HG03039 (cell line): ENCODE data around the gene CFD.
"Not testable (repeated sequence)": the region's sequence is repeated elsewhere in the genome, so short reads cannot be mapped to it uniquely, and the experiment has no call there.

Experiments
- ATAC-seq: cut with Tn5 transposase; IDR thresholded peaks from one replicate; pipeline ENCODE4 v1.9.1; 2021; ENCODE audit warnings: mild to moderate bottlenecking, moderate library complexity; ENCODE audit not compliant: unreplicated experiment

CFD gene

DNA sequence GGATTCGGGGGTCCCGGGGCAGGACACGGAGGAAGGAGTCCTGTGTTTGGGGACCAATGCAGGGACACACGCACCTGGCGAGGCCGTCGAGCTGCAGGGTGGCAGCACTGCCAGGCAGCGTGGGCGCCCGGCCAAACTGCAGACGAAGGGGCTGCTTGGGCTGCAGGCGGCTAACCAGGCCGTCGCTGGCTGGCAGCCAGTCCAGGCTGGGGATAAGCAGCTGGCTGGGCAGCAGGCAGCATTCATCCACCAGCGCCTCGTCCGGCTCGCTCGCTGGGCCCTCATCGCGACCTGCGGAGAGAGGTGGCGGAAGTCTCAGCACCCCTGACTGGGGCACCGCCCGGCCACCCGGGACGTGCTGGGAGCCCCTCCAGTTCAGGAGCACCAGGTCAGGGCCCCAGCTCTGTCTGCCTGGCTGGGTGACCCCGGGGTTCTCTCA is 11.5 kb downstream of the CFD start:
- ATAC-seq = no peak

DNA sequence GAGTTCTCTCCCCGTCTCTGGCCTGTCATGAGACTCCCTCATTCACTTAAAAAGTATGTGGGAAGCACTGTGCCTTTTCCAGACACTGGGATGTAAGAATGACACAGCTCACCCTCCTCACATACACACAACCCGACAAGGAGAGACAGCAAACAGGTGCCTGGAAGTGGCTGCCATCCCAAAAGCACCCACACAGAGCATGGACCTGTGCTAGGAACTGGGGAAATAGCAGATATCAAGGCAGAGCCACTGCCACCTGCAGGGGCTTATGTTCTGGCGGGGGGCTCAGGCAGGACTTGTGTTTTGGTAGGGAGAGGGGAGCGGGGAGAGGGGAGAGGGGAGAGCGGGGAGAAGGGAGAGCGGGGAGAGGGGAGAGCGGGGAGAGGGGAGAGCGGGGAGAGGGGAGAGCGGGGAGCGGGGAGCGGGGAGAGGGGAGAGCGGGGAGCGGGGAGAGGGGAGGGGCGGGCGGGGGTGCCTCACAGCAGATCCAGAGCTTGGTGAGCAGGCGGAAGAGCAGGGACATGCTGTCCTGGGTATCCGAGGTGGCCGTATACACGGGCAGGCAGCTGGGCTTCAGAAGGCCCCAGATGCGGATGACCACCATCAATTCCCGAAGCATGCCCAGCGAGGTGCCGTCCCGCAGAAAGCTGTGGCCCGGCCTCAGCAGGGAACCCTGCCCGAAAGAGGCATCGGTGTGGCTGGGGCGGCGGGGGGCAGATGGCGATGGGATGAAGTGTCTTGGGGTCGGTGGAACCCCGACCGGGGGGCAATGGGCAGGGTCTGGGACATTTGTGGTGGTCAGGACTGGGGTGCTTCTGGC is 12.2 kb downstream of the CFD start:
- ATAC-seq = no peak

DNA sequence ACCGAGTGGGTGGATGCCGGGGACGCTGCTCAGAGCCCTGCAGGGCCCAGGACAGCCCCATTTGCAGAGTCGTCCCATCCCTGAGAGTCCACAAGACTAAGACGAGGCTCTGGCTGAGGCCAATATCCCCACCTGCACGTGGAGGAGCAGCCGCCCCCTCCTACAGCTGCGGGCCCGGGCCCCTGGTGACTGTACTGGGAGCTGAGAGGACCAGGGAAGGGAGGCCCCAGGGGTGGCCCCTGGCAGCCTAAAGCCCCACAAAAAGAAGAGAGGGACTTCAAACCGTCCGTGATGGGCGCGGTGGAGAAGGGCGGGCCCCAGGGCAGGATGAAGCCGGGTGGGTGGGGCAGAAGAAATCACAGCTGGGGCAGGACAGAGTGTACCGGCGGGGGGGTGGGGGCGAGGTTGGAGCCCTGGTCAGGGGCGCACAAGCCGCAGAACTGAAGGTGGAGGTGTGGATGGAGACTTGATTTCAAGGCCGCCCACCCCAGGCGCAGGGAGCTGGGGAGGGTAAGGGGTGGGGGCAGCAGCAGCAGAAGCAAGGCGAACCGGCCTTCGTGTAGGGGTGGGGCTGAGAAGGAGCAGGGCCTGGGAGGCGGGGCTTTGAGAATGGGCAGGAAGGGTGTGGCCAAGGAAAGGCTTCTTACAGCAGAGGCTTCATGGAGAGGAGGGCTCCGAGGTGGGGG is 12.9 kb downstream of the CFD start:
- no peak for ATAC-seq

DNA sequence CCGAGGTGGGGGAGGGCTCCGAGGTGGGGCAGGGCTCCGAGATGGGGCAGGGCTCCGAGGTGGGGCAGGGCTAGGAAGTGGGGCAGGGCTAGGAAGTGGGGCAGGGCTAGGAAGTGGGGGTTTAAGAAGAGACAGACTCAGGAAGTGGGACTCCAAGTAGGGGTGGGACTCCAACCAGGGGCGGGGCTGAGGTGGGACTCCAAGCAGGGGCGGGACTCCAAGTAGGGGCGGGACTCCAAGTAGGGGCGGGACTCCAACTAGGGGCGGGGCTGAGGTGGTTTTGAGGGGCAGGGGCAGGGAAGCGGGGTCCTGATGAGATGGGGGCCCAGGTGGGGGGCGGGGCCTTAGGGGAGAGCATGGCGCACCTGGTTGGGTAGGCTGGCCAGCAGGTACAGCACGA is 13.6 kb downstream of the CFD start:
- ATAC-seq = no peak

GRCh38 chr19:873561-874041 is 14.1 kb downstream of the CFD start:
- no peak for ATAC-seq

DNA sequence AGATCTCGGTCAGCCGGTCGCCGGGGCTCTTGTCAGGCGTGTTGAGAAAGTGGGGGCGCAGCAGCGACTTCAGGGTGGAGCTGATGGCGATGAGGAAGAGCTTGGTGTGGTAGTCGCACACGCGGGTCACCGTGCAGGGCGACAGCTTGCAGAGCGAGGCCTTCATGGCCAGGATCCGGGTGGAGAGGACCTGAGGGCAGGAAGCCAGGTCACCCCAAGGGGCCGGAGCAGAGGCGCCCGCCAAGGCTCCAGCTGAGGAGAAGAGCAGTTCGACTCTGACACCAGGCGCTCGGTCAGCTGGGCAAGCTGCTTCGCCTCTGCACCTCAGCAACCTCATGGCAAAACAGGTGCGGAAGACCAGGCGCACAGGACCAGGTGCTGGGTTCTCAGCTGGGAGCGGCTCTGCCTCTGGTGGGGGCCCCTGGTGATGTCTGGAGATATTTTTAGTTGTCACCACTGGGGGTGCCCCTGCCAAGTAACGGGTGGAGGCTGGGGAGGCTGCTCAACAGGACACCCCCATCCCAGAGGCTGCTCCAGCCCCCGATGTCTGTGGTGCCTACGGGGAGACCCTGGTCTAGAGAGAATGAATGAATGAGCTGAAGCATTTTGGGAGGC is 15.9 kb downstream of the CFD start:
- no peak for ATAC-seq

DNA sequence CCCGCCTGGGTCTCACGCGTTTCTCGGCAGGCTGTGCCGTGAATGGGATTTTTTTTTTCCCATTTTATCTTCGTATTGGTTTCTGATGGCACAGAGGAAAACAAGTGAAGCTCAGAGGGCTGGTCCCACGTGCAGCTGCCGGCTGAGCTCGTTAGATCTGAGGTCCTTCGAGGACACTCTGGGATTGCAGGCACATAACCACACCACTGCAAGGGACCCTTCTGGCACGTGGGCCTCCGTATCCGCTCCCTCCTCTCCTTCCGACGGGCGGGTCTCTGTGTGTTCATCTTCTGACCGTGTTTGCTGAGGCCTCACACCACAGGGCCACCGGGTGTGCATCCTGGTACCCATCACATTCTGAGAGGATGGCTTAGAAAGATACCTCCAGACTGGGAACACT is 16.6 kb downstream of the CFD start:
- no peak for ATAC-seq

- no peak for ATAC-seq
Measured at GRCh38 chr19:876780-877314, 17.4 kb downstream of the CFD start.

GRCh38 chr19:877992-878660 is 18.7 kb downstream of the CFD start:
- not testable (repeated sequence) for ATAC-seq

DNA sequence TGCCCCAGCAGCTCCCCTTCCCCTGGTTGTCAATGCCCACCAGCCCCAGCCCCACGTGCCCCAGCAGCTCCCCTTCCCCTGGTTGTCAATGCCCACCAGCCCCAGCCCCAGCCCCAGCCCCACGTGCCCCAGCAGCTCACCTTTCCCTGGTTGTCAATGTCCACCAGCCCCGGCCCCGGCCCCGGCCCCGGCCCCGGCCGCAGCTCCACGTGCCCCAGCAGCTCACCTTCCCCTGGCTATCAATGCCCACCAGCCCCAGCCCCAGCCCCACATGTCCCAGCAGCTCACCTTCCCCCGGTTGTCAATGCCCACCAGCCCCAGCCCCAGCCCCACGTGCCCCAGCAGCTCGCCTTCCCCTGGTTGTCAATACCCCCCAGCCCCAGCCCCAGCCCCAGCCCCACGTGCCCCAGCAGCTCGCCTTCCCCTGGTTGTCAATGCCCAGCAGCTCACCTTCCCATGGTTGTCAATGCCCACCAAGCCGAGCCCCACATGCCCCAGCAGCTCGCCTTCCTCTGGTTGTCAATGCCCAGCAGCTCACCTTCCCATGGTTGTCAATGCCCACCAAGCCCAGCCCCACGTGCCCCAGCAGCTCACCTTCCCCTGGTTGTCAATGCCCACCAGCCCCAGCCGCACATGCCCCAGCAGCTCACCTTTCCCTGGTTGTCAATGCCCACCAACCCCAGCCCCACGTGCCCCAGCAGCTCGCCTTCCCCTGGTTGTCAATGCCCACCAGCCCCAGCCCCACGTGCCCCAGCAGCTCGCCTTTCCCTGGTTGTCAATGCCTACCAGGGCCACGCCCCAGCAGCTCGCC is 19.5 kb downstream of the CFD start:
- ATAC-seq = not testable (repeated sequence)

DNA sequence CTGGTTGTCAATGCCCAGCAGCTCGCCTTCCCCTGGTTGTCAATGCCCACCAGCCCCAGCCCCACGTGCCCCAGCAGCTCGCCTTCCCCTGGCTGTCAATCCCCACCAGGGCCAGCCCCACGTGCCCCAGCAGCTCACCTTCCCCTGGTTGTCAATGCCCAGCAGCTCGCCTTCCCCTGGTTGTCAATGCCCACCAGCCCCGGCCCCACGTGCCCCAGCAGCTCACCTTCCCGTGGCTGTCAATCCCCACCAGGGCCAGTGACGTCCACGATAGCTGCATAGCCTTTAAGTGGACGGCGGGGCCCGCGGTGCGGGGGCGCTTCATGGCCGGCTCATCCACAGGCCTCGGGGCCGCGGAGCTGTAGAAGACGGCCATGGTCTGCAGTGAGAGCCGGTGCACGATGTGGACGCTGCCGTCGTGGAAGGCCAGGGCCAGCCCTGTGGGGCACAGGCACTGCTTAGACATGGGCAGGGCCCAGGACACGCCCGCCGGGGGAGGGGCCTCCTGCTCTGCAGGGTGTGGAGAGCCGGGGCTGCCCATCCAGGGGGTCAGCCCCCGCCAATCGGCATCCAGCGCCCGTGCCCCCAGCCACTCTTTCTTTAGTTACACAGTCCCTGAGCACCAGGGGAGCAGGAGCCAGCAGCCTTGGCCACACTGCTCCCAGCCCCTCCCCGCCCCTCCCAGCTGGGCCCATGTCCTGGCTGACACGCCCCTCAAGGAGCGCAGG is 20.4 kb downstream of the CFD start:
- ATAC-seq = no peak

GRCh38 chr19:881385-882071 is 22.1 kb downstream of the CFD start:
- no peak for ATAC-seq

GRCh38 chr19:882871-883497 is 23.5 kb downstream of the CFD start:
- ATAC-seq = no peak

- no peak for ATAC-seq
Measured at GRCh38 chr19:883661-884211, 24.3 kb downstream of the CFD start.

DNA sequence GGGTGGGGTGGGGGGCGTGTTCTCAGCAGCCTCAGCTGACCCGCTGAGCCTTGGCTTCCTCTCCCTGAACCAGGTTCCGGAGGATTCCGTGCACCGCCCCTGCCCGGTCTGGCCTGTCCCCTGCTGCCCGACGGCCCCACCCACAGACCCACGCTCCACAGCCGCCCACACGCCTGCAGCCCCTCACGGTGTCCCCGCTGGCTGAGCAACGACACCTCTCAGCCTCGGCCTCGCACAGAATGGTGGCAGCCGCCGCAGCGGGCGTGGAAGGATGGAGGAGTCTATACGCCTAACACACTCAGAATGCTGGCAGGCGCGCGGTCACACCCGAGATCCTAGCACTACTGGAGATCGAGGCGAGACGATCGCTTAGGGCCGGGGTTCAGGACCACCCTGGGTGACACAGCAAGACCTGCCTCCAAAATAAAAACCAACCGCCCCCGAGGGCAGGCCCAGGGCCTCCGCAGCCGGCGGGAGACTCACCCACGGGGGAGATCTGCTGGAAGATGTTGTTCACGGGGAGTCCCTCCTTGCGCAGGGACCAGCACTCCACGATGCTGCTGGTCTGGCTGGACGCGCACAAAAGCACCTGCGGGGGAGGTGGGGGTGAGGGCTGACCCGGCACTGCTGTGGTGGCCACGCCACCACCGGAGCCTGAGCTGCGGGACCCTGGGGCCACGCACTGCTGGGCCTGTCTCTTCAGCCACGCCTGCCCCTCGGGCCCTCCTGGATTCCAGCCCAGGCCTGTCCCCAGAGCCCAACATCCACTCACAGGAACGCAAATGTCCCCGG is 25.2 kb downstream of the CFD start:
- no peak for ATAC-seq

- ATAC-seq = no peak
Measured at GRCh38 chr19:885536-886224, 26.2 kb downstream of the CFD start.

- no peak for ATAC-seq
Measured at GRCh38 chr19:887072-887471, 27.6 kb downstream of the CFD start.
